GM19193 (cell line): ENCODE results near the gene HES2.

Experiments
- POLR2A ChIP-seq: IDR thresholded peaks from 4 replicates; pipeline ENCODE4 v1.6.1; 2011; ENCODE audit not compliant: insufficient read depth, insufficient read length; ENCODE audit errors: extremely low read depth

HES2 gene

GRCh38 chr1:6460301-6461050 lies 40.8 kb upstream of the HES2 start:
- TF ChIP-seq POLR2A: no peak

- TF ChIP-seq POLR2A: no peak
Measured at GRCh38 chr1:6459850-6460265, 40.1 kb upstream of the HES2 start.

- no peak for TF ChIP-seq POLR2A
Measured at GRCh38 chr1:6456800-6457466, 37.2 kb upstream of the HES2 start.

- TF ChIP-seq POLR2A: no peak
Measured at GRCh38 chr1:6454856-6455751, 35.4 kb upstream of the HES2 start.

- TF ChIP-seq POLR2A: no peak
Measured at GRCh38 chr1:6450943-6451373, 31.2 kb upstream of the HES2 start.

- no peak for TF ChIP-seq POLR2A
Measured at GRCh38 chr1:6450005-6450450, 30.3 kb upstream of the HES2 start.

- TF ChIP-seq POLR2A: no peak
Measured at GRCh38 chr1:6448749-6449631, 29.3 kb upstream of the HES2 start.

GRCh38 chr1:6447818-6448748 lies 28.4 kb upstream of the HES2 start:
- TF ChIP-seq POLR2A: no peak

GRCh38 chr1:6447016-6447817 lies 27.5 kb upstream of the HES2 start:
- TF ChIP-seq POLR2A: no peak

- TF ChIP-seq POLR2A: no peak
Measured at GRCh38 chr1:6446665-6447015, 26.9 kb upstream of the HES2 start.

GRCh38 chr1:6445062-6445763 lies 25.5 kb upstream of the HES2 start:
- TF ChIP-seq POLR2A: no peak

GRCh38 chr1:6444377-6444776 lies 24.7 kb upstream of the HES2 start:
- TF ChIP-seq POLR2A: no peak
